PC-3 (cell line): ENCODE data around the gene CDH13.

Experiments used
- CTCF ChIP-seq: fragments of 300-600 bp; sonication (generic); conservative IDR thresholded peaks from 2 replicates; pipeline ENCODE4 v1.5.1; 2017; ENCODE audit warnings: antibody characterized with exemption, low read depth, mild to moderate bottlenecking, low read length
- EZH2 ChIP-seq: fragments of 300-600 bp; sonication (generic); IDR thresholded peaks from one replicate; pipeline ENCODE4 v1.6.1; 2017; ENCODE audit warnings: antibody characterized with exemption, mild to moderate bottlenecking, low read length; ENCODE audit not compliant: unreplicated experiment

- TF ChIP-seq CTCF, result no peak
- TF ChIP-seq EZH2, result no peak
Measured at GRCh38 chr16:82807311-82807710, 180.5 kb downstream of the CDH13 start.
